ENCODE measurements around the gene HS3ST3A1. TPM values are rescaled to one million over a fixed set of nuclear protein-coding genes. Genes with fewer than 3 reads are reported as not detected.
"Not testable (repeated sequence)": the region's sequence is repeated elsewhere in the genome, so short reads cannot be mapped to it uniquely, and the experiment has no call there.

Gene HS3ST3A1
- total RNA-seq, 1 donor from 2014 or later: not detected

GRCh38 chr17:13575922-13576419 lies 25.8 kb downstream of the HS3ST3A1 start:
- no peak for DNase-seq (ENCODE audit: low spot score)

GRCh38 chr17:13575466-13575865 lies 26.3 kb downstream of the HS3ST3A1 start:
- DNase-seq (ENCODE audit: low spot score): no peak

GRCh38 chr17:13572581-13572980 lies 29.1 kb downstream of the HS3ST3A1 start:
- no peak for DNase-seq (ENCODE audit: low spot score)

GRCh38 chr17:13569398-13570123 lies 32.2 kb downstream of the HS3ST3A1 start:
- DNase-seq (ENCODE audit: low spot score): no peak

GRCh38 chr17:13568582-13569397 lies 32.9 kb downstream of the HS3ST3A1 start:
- no peak for DNase-seq (ENCODE audit: low spot score)

- DNase-seq (ENCODE audit: low spot score): no peak
These were observed 37.9 kb downstream of the HS3ST3A1 start for GRCh38 chr17:13563866-13564265.

GRCh38 chr17:13562271-13562800 lies 39.4 kb downstream of the HS3ST3A1 start:
- no peak for DNase-seq (ENCODE audit: low spot score)

GRCh38 chr17:13561606-13562270 lies 40.0 kb downstream of the HS3ST3A1 start:
- DNase-seq (ENCODE audit: low spot score): no peak

GRCh38 chr17:13560935-13561334 lies 40.8 kb downstream of the HS3ST3A1 start:
- DNase-seq (ENCODE audit: low spot score): no peak

GRCh38 chr17:13558588-13558987 lies 43.1 kb downstream of the HS3ST3A1 start:
- no peak for DNase-seq (ENCODE audit: low spot score)

GRCh38 chr17:13557077-13557476 lies 44.7 kb downstream of the HS3ST3A1 start:
- no peak for DNase-seq (ENCODE audit: low spot score)

- no peak for DNase-seq (ENCODE audit: low spot score)
These were observed 47.5 kb downstream of the HS3ST3A1 start for GRCh38 chr17:13554231-13554630.

- no peak for DNase-seq (ENCODE audit: low spot score)
These were observed 51.4 kb downstream of the HS3ST3A1 start for GRCh38 chr17:13550291-13550690.

- DNase-seq (ENCODE audit: low spot score): not testable (repeated sequence)
These were observed 53.2 kb downstream of the HS3ST3A1 start for GRCh38 chr17:13548576-13548975.

GRCh38 chr17:13546851-13547250 lies 54.9 kb downstream of the HS3ST3A1 start:
- DNase-seq (ENCODE audit: low spot score): no peak

GRCh38 chr17:13545941-13546340 lies 55.8 kb downstream of the HS3ST3A1 start:
- DNase-seq (ENCODE audit: low spot score): no peak

- no peak for DNase-seq (ENCODE audit: low spot score)
These were observed 57.0 kb downstream of the HS3ST3A1 start for GRCh38 chr17:13544765-13545164.

- no peak for DNase-seq (ENCODE audit: low spot score)
These were observed 57.4 kb downstream of the HS3ST3A1 start for GRCh38 chr17:13544292-13544691.

GRCh38 chr17:13542636-13543035 lies 59.1 kb downstream of the HS3ST3A1 start:
- no peak for DNase-seq (ENCODE audit: low spot score)

GRCh38 chr17:13541032-13541480 lies 60.7 kb downstream of the HS3ST3A1 start:
- DNase-seq (ENCODE audit: low spot score): no peak

GRCh38 chr17:13540546-13540945 lies 61.2 kb downstream of the HS3ST3A1 start:
- DNase-seq (ENCODE audit: low spot score): no peak

GRCh38 chr17:13539421-13539820 lies 62.3 kb downstream of the HS3ST3A1 start:
- no peak for DNase-seq (ENCODE audit: low spot score)

Data from ureter (tissue), 1 donor.